Left lung (tissue), 8 donors: ENCODE data around the gene ZNF277. TPM values are rescaled to one million over a fixed set of nuclear protein-coding genes. Genes with fewer than 3 reads are reported as not detected.

Source experiments
- polyA plus RNA-seq, 6 donors: library from polyadenylated mRNA; unstranded; fragments of 120-200 nt; gene quantifications; one replicate each; pipeline ENCODE4 v1.2.1, GENCODE V29; 2013; ENCODE audit not compliant: insufficient read length in 6 of 6
- total RNA-seq, 2 donors: library from RNA; stranded (reverse); fragmentation: NEBNext Ultra II Directional; extraction: Animal tissue kit (Norgen Biotek cat#: 25700); gene quantifications; one replicate each; pipeline ENCODE4 v1.2.1, GENCODE V29; 2021
- donor health status: DM: no; HTN: yes; CAD: no.
- donor health status: DM: no; HTN: no; CAD: no.

The ZNF277 gene
- total and polyA plus RNA-seq, 8 donors: 19.8 to 41.0 (median 34.5) TPM

Other genes with a start within 250 kb of the ZNF277 start
- gene DOCK4, start 296 bp upstream of the ZNF277 start, total RNA-seq: 10 to 100 TPM; 38.9 to 63.6 TPM
- 10 to 100 TPM; 50.6 to 64.3 (median 52.5) TPM for gene DOCK4, start 296 bp upstream of the ZNF277 start, polyA plus RNA-seq
- gene IFRD1, start 243.8 kb downstream of the ZNF277 start, total RNA-seq: 10 to 100 TPM; 37.4 to 54.1 TPM
- gene IFRD1, start 243.8 kb downstream of the ZNF277 start, polyA plus RNA-seq: 10 to 100 TPM; 42.7 to 53.1 (median 46.9) TPM